Measurements from ENCODE around the gene ALOX15B.
"Not testable (repeated sequence)": the region's sequence is repeated elsewhere in the genome, so short reads cannot be mapped to it uniquely, and the experiment has no call there.

ALOX15B gene

DNA sequence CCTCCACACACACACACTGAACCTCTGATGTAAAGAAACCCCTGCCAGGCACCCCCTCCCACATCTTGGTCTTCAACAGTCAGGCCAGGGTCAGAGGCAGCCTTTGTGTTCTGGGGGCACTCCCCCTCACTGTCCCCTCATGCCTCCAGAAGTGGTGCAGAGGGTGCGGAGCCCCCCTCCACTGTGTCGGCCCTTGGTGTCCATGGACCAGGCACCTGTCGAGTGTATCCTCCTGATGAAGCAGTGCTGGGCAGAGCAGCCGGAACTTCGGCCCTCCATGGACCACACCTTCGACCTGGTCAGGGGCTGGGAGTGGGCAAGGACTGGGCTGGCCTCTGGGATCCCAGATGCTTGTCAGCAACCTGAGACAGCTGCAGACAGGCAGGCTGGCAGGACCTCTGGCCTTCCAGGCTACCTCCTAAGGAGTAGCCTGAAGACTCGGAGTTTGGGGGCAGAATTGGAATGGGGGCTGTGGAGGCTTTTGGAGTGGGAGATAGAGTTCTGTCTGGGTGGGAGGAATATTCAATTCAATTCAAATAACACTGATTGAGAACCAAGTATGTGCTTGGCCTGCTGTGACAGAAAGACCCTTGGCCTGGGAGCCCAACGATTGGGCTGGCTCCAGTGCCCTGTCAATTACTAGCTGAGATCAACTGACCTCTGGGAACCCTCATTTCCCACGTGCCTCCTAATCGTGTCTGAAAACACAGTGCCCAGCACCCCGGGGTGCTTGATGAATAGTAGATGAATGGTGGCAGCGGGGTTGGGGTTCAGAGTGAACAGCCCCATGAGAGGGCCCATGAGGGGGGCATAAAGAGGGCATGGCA, 24.9 kb upstream of the ALOX15B start:
- no peak for DNase-seq

DNA sequence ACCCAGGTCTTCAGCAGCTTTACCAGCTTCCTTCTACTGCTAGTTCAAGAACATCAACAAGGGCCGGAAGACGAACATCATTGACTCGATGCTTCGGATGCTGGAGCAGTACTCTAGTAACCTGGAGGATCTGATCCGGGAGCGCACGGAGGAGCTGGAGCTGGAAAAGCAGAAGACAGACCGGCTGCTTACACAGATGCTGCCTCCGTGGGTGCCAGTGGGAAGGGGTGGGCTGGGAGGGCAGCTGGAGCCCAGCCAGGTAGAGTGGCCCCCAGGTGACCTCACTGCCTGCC, 24.4 kb upstream of the ALOX15B start:
- DNase-seq: no peak

DNA sequence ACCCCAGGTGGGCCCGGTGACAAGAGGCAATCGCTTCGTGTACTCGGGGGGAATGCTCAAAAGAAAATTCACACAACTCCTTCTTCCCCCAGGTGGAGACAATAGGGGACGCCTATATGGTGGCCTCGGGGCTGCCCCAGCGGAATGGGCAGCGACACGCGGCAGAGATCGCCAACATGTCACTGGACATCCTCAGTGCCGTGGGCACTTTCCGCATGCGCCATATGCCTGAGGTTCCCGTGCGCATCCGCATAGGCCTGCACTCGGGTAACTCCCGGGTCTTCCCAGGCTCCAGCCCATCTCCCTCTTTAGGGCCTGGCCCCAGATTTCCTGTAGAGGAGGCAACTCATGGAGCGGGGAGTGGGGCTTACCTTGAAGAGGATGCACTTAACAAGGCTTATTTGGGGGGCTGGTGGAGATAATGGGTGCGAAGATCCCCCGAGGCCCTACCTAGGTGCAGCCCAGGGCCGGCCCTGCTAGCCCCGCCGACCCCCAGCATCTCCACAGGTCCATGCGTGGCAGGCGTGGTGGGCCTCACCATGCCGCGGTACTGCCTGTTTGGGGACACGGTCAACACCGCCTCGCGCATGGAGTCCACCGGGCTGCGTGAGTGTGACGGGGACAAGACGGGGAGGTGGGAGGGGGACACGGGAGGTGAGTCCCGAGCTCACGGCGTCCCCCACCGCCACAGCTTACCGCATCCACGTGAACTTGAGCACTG, 23.5 kb upstream of the ALOX15B start:
- DNase-seq: no peak

DNA sequence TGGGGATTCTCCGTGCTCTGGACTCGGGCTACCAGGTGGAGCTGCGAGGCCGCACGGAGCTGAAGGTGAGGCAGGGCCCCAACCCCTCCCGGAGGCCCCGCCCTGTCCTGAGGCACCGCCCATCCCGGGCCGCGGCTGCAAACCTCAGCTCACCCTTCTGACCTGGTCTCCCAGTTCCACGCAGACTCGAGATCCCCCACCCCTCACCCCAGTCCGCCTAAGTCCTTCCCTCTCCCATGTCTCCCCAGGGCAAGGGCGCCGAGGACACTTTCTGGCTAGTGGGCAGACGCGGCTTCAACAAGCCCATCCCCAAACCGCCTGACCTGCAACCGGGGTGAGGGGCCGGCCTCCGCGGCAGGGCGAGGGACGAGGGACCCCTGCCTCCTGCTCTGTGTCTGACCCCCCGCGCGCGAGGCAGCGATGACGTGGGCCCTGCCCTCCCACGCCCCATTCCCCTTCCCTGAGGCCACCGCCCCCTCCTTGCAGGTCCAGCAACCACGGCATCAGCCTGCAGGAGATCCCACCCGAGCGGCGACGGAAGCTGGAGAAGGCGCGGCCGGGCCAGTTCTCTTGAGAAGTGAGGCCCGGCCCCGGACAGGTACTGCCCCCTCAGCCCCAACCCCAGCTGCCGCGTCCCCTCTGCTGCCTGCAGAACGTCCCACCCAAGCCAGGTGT, 22.8 kb upstream of the ALOX15B start:
- peak; percentile 5 for DNase-seq

DNA sequence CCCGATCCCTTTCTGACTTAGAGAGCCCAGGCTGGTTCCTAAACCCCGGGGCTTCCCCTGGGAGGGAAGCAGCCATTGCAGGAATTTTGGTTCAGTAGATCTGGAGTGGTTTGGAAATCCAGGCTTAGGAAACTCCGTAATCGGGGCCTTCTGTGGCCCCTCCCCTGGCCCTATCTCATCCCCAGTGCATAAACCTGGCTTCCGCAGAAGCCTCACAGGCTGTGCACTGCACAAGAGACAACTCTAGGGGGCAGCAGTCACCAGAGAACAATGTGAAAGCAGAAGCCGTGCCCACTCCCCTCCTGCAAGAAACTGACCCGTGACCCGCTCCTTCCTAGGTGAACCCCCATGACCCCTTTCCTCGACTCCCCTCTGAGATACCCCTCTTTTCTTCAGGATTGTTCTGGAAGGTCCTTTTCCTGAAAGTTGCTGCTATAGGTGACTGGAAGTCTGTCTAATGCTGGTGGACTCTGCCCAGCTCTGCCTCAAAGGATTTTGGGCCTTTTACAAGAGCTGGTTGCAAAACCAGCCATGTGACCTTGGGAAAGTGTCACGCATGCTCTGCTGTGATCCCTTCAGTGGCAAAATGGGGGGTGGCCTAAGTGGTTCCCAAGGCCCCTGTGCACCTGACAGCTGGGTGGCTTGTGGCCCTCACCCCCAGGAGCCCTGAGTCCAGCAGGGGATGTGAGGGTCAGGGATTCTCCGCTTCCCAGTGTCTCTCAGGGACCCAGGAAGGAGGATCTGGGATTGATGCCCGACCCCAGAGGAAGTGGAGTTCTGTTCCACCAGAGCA, 22.0 kb upstream of the ALOX15B start:
- DNase-seq: peak; percentile 61

DNA sequence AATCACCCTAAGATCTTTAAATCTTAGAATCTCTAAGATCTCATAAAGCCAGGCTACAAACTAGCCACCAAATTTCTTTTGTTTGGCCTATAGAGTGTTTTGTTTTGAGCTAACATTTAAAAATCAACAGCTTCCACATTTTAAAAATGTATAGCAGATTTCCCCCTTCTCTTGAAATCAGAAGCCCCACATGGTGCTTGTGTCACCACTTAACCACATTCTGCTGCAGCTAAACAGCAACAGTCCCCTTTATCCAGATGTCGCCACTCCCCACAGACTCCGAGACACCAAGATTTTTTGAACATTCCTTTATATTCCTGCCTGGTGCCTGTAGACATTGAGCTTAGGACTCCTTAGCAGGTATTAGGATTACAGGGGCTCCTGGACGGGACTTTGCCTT, 20.4 kb upstream of the ALOX15B start:
- DNase-seq: no peak

DNA sequence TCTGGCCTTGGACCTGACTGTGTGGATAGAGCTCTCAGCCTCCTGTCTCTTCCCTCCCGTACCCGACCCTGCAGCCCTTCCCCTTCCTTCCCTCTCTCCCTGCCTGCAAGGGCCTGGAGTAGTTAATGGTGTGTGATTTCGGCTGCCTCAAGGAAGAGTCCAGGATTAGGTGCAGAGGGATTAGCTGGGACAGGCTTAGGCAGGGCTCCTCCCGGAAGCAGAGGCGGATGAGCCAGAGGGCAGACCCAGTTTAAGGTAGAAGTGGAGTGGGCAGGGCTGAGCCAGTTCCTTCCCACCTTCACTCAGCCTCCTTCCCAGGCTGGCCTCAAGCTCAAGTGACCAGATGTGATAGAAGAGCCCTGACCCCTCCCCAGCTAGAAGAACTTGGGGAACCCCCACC, 19.7 kb upstream of the ALOX15B start:
- DNase-seq: no peak

DNA sequence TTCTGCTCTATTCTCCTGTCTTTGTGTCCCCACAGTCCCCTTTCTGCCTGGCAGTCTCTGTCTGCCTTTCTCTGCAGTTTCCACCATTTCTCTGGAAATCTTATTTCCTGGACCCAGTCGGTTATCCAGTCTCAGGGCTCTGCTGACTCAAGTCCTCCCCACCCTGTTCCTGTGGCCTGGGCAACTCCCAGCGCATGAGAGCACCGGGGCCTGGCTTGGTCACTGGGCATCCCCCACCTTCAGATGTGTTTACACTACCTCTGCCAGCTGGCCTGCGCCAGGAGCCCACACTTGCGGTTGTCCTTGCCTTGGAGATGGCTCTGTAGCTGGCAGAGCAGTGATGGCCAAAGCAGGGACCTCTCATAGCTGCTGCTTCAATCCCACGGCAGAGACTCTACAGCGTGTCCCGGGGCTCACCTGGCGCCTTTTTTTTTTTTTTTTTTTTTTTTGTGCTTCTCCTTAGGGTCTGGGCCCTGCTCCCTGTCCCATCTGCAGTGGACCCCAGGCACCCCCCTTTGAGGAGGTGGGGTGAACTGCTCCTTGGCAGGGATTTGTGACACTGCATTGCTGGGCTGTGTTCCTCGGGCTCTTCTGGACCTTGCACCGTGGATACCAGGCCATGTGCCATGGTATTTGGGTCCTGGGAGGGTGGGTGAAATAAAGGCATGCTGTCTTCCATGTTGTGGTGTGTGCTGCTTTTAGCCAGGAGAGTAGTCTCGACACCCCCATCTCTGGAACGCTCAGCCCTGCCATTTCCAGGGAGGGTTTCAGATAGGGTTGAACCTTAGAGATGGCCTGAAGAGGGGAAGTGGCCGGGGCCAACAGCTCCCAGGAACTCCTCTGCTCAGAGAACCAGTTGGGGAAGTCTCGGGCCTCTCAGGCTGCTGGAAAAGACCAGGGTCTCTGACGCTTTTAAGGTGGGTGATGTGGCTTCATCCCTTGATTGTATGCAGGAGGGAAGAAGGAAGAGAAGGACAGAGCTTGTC, 18.9 kb upstream of the ALOX15B start:
- DNase-seq: no peak

DNA sequence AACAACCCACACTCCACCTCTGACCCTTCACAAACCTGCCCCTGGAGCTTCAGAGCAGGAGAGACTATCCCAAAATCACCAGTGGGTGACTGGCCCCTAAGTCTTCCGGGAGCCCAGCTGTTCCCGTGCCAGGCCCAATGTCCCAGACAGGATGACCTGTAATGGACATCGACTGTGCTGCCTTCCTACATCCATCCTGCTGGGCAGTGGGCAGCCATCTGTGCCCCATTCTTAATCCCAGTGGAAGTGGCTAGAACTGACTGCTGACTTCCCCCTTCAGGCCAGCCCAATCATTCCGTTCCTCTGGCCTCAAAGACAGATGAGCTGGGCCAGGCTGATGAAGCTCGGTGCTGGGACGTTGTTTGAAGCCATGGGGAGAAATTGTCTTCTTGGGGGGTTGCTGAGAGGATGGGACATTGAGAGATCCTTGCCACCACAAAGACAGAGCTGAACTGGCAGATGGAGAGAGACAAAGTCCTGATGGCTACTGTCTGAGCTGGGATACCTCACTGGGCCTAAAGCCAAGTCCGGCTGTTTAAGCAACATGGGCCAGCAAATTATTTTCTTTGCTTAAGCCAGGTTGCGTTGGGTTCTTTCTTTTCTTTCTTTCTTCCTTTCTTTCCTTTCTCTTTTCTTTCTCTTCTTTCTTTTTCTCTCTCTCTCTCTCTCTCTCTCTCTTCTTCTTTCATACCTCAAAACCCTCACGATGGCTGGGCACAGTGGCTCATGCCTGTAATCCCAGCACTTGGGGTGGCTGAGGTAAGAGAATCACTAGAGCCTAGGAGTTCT, 17.9 kb upstream of the ALOX15B start:
- no peak for DNase-seq

DNA sequence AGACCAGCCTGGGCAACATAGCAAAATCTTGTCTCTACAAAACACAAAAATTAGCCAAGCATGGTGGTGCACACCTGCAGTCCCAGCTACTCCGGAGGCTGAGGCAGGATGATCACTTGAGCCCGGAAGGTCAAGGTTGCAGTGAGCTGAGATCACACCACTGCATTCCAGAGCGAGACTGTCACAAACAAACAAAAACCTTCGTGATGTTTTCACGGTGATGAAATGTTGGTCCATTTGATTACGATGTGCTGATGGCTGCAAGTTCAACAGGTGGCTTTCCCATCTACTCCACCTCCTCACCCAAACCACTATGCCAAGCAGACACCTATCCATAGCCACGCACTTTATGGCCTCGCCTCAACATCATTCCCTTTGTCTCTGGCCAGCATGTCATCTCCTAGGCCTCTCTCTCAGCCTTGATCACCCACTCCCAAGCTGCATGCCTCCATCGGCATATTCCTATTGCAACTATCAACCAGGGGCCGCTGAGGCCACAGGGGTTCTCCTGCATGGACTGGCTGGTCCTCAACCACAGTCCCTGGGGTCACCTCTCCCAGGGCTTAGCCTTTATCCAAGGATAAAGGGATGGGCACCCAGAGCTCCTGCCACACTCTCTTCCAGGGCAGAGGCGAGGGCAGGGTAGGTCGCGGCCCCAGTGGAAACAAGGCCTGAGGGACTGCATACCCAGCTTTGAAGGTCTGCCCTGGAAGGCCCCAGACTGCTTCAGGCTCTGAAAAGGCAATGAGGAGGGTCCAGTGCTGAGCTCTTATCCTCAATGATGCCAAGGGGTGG, 17.1 kb upstream of the ALOX15B start:
- no peak for DNase-seq

DNA sequence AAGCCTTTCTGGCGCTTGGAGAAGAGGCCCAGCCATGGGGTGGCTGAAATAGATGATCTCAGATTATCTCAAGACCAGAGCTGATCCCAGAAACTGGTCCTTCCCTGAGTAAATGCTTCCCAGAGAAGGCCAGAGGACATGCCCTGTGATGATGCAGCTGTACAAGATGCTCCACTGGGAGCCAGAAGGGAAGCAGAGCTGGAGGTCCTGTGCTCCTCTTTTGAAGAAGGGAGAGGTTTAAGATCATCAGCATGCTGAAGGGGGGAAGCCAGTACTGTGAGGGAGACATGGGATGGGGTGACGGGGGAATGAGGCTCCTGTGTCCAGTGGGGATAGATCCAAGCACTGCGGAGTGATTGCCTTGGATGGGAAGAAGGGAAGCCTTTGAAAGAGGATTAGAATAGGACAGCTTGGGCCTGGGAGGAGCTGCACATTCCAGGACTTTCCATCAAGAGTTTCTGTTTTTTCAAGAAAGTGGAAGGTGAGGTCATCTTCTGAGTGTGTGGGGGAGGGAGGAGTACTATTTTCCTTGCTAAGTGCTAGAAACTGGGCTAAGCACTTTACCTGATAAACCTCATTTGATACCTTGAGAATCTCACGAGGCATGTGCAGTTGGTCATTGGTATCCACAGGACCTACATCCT, 16.4 kb upstream of the ALOX15B start:
- no peak for DNase-seq

DNA sequence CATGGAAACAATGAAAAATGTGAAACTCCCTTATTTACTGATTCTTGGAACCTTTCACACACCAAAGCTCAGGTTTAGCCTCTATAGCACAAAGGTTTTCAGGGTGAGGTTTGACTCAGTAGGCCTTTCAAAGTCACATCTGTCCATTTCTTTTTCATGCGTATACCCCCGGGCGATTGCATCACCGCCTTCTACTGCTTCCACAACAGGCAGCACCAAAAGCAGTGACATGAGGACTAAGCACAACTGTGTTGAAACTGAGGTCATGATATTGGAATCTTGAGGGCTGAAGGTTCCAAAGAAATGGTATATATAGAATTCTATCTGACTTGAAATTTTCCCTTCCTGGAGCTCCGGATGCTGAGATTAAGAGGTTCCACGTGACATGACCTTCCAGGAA, 14.7 kb upstream of the ALOX15B start:
- not testable (repeated sequence) for DNase-seq

DNA sequence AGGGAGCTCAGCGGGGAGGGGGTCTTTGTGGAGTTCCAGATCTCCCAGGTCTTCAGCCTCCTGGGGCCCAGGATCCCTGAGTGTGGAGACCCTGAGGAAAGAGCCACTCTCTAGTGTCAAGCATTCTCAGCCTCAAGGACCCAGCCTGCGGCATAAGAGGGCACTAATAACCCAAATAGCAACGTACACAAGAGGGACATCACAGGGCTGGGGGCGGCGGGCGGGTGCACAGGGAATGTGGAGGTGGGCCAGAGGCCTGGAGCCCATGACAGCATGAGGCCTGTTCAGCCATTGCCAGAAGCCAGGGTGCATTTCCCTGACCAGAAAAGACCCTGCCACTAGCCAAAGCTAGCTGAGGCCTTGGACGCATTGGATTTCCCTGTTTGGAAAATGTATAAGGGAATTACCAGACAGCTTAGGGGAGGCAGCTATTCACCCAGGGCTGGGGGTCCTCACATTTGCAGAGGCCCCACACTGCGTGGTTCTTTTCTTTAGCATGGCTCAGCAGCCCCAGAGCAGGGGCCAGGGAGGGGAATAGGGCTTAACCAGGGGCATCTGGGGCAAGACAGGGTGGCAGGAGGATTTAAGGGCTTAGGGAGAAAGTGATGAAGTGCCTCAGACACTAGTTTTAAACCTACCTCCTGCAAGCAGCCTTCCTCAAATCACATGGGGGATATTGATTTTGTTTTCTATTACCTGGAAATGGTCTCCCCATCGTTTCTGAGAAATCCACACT, 13.5 kb upstream of the ALOX15B start:
- DNase-seq: no peak

DNA sequence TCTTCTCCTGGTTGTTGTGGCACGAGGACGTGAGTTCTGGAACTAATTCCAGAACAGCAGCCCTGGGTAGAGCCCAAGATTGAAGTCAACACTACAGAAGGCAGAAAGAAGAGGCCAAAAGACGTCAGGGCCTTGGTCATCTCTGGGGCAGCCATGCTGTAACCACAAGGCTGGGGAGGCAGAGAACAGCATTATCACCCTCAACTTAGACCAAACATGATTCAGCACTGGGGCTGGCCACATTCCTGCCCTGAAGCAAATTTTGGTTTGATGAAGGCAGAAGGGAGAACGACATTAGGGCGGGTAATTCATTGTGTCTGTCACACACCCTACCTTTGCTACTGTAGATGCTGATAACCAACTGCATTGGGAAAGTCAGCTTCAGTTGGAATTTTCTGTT, 9.7 kb upstream of the ALOX15B start:
- no peak for DNase-seq

DNA sequence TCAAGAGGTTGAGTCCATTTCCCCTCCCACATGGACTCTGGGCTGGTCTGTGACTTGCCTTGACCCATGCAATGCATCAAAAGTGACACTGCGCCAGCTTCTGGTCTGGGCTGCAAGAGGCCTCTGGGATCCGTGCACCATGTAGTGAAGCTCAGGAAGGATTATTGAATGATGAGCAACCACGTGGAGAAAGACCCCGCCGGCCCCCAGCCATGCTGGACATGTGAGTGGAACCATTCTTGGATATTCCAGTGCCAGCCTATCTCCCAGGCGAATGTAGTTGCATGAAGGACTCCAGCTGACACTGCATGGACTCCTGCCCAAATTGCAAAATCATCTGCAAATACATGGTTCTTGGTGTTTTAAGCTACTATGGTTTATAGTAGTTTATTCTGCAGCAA, 7.6 kb upstream of the ALOX15B start:
- no peak for DNase-seq

DNA sequence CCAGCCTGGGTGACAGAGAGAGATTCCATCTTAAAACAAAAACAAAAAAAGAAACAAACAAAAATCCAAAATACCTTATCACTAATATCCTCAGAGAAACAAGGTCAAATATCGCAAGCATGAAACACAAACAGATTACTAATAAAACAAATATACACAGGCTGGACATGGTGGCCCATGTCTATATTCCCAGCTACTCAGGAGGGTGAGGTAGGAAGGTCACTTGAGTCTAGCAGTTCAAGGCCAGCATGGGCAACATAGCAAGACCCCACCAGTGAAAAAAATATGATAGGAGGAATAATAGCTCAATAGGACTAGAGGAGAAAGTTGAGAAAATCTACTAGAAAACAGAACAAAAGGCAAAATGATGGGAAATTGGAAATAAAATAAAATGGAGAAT, 6.9 kb upstream of the ALOX15B start:
- DNase-seq: no peak

DNA sequence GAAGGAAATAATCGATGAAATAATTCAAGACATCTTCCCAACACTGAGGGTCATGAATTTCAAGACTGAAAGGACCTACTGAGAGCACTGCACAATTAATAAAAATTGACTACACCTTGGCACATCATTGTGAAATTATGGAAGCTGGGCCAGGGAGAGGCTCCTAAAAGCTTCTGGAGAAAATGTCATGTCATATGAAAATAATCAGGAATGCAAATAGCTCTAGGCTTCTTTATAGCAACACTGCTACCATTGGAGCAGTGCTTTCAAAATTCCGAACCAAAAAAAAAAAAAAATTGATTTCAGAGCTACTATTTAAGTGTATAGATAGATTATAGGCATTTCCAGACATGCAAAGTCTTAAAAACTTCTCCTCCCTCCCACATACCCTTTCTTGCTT, 6.4 kb upstream of the ALOX15B start:
- no peak for DNase-seq

DNA sequence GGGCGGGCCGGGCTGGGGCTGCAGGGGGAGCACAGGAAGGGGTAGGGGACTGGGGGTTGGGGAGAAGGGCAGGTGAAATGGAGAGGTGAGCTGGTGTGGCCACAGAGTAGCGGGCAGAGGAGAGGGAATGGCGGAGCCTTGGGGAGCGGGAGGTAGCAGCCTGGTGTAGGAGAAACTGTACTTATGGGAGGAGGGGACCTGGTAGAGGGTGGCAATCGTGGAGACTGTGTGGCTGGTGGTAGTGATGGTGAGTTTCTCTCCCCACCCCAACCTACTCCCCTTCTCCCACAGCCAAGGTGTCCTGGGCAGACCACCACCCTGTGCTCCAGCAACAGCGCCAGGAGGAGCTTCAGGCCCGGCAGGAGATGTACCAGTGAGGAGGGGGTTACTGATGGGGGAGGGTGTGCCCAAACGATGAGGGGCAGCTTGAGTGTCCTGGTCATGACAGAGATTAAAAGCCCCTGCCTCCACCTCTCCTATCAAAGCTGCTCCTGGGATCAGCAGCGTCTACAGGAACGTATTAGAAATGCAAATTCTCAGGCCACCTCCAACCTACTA, 831 bp downstream of the ALOX15B start:
- no peak for DNase-seq
